Stimulated activated CD4-positive, alpha-beta T cell treated with anti-CD3 and anti-CD28 coated beads, Interleukin-15, amount 100 ng/mL, for 48 hours (primary cell): ENCODE data around the gene TSHZ3.

Source experiments
- DNase-seq, 2 donors: peaks; one replicate each; pipeline ENCODE4 v3.0.0-alpha.2; 2020; ENCODE audit warnings: low read depth in 2 of 2

The TSHZ3 gene

GRCh38 chr19:31337008-31337914, 12.0 kb downstream of the TSHZ3 start:
- DNase-seq: no peak

DNA sequence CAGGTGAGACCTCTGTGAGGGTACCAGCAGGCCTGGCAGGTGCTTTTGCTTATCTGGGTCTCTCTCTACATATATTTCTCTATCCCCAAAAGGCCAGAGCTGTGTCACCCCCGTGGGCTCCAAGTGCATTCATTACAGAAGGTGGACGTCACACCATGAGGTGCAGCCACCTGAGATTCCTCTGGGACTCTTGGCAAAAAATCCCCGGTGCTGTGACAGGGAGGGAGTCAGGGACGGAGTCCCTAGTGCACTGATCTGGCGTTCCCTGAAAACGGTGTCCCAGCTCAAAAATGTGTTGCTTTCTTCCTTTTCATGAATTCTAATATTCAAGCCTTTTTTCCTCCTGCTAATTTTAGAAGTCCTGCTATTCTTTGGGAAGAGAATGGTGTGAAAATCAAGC, 13.5 kb downstream of the TSHZ3 start:
- no peak for DNase-seq

GRCh38 chr19:31334849-31335624, 14.2 kb downstream of the TSHZ3 start:
- DNase-seq: no peak

DNA sequence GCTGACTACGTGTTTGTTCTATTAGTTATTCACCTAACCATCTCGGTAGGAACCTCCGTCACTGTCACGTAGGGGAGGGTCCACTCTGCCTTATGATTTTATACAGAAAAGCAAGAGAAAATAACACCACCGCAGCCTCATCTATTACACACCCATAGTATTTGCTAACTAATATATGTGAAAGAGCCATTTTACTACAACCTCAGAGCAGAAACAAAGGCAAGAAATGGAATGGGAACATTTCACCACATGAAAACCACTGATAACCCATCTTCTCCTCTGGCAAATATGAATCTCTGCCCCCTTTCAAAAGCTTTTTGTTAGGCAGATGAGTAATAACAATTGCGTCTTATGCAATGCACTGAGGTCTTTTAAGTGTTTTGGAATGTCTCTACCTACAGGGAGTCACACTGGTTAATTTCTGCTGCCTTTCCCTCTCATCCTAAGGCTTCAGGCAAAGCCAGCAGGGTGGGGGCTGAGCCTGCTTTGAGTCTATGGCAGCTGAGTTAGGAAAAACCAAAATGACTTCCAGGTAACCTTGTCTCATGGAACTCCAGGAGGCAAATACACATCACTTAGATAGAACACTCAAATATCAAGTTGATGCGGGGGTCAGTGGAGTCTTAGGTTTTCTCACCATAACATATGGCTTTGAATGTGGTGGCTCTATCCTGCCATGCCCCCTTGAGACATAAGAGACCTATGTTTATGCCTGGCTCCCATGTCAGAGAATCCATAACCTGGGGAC, 15.0 kb downstream of the TSHZ3 start:
- no peak for DNase-seq

GRCh38 chr19:31332096-31332495, 17.1 kb downstream of the TSHZ3 start:
- no peak for DNase-seq

DNA sequence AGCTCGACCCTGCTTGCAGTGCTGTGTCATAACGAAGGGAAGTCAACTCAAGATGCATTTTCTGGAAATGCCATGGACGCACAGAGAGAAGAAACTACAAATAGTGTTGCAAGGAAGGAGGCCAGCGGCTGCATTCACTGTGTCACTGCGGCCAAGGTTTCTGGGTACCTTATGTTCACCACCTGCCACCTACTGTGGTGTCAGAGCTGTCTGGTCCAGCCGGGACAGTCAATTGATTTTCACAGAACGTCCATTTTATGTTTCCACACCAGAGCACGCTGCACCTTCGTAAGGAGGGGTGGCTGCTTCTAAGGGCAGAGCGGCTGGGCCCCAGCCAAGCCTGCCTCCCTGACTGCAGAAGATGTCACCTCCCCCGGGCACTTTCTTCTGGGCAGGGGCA, 17.7 kb downstream of the TSHZ3 start:
- no peak for DNase-seq

DNA sequence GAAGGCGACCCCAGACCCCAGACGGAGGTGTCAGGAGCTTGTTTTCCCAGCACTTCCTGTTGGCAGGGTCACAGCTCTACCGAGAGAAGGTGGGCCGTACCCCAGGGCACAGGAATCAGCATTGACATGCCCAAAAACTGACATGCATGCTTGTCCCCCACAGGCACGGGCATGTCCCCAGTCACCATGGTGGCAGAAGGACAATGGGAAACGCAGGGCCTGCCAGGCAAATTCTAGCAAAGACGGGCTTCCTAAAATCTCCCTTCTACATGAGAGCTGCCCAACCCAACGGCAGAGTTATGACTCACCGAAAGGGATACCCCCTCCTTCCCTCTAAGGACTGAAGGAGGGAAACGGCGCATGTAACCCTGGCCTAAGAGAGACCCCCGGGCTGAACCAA, 18.5 kb downstream of the TSHZ3 start:
- no peak for DNase-seq

GRCh38 chr19:31330237-31330636, 19.0 kb downstream of the TSHZ3 start:
- no peak for DNase-seq

- DNase-seq: no peak
Measured at GRCh38 chr19:31329819-31330218, 19.4 kb downstream of the TSHZ3 start.

DNA sequence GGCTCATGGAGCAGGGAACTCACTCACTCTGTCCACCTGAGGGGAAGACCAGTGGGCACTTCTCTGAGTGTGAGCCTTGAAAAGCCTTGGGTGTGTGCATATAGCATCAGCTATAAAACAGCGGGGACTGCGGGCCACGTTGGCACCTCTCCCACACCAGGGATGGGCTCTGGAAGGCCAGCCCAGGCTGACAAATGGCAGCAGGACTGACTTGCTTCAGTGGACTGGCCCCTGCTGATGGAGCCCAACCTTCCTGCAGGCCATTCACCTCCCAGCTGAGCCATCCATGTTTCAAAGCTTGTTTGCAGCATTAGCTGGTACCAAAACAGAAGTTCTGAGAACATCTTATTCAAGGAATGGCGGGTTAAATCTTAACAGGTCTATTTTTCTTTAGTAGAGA, 21.0 kb downstream of the TSHZ3 start:
- no peak for DNase-seq

DNA sequence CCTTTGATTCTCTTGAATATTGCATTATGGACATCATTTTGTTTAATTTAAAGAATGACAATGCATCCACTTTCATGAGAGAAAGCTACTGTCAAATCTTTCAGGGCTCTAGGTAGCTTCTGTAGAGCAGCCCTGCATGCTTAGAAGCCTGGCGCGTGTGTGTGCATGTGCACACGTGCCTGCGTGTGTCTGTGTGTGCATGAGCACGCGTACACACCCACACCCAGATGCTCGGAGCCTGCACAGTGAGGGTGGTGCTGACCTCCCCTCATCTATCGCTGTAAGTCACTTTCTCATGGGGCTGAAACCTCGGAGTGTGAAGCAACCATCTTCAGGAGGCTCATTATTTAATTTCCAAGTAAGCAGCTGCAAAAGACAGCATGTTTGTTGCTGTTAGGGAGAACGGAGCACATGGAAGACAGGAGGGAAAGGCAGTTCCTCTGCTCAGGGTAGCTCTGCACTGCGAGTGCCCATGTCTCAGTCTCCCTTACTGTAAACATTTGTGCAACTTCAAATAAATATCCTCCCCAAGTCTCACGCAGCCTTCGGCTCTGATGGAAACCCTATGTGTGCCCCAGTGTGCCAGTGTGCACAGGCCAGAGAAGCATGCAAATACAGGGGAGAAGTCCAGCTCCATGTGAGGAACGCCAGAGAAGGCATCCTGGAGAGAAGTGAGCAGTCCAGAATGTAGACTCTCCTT, 22.8 kb downstream of the TSHZ3 start:
- no peak for DNase-seq

- no peak for DNase-seq
Measured at GRCh38 chr19:31325342-31325741, 23.9 kb downstream of the TSHZ3 start.

GRCh38 chr19:31319465-31319864, 29.8 kb downstream of the TSHZ3 start:
- no peak for DNase-seq

- no peak for DNase-seq
Measured at GRCh38 chr19:31318790-31319425, 30.3 kb downstream of the TSHZ3 start.

DNA sequence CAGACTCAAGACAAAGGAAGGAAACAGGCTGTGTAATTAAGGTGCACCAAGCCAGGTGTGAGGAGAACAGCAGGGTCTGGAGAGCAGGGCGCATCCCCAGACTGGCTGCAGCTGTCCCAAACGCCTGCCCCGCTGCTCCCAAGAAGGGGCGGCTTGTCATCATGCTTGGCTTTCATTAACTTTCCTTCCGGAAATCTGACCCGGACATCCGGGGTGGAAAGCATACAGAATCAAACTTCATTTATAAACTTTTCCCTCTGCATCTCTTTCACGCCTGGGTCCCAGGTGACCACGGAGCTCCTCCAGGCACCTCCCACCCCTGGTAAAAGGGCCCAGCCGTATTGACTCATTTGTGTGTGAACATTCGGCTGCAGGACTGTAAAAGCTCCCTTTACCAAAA, 31.7 kb downstream of the TSHZ3 start:
- DNase-seq: no peak

GRCh38 chr19:31317093-31317492, 32.1 kb downstream of the TSHZ3 start:
- DNase-seq: no peak

- no peak for DNase-seq
Measured at GRCh38 chr19:31316201-31316951, 32.9 kb downstream of the TSHZ3 start.

GRCh38 chr19:31315652-31316051, 33.6 kb downstream of the TSHZ3 start:
- no peak for DNase-seq

DNA sequence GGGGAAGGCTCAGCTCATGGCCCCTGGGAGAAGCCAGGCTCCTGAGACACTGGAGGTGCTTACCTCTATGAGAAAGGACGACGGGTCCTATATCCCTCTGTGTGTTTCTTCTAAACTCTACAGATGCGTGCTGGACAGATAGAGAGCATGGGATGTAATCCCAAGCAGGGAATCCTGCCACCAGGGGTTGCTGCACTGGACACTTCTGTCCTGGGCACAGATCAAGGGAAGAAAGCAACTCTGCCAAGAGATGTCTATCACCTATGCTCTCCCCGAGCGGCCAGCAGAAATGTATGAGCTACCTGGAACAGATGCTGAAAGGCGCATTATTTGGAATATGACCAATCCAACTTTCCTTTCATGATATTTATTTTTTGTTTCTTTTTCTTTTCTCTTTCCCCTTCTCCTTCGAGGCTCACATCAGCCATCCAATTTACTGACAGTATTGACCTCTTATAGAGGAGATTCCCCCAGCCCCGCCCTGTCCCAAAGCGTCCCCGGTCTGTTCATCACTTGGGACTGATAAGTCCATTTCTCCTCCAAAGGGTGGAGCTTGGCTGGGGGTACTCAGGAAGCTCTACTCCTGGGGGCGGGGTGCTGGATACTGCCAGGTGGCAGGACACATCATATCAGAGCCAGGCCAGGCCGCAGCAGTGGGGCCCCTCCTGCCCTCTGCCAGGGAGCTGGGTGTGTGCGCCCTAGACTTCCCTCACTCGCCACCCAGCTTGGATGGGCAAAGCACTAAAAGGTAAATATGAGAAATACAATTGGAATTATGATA, 34.2 kb downstream of the TSHZ3 start:
- DNase-seq: no peak

- DNase-seq: no peak
Measured at GRCh38 chr19:31314156-31314555, 35.1 kb downstream of the TSHZ3 start.
